ENCODE measurements around the gene IBA57. TPM values are rescaled to one million over a fixed set of nuclear protein-coding genes. Genes with fewer than 3 reads are reported as not detected.

Gene IBA57
- total RNA-seq: 10 to 100 TPM in 2 of 4 donors, 1 to 10 TPM in 2; 4.0 to 15.0 (median 11.7) TPM

DNA sequence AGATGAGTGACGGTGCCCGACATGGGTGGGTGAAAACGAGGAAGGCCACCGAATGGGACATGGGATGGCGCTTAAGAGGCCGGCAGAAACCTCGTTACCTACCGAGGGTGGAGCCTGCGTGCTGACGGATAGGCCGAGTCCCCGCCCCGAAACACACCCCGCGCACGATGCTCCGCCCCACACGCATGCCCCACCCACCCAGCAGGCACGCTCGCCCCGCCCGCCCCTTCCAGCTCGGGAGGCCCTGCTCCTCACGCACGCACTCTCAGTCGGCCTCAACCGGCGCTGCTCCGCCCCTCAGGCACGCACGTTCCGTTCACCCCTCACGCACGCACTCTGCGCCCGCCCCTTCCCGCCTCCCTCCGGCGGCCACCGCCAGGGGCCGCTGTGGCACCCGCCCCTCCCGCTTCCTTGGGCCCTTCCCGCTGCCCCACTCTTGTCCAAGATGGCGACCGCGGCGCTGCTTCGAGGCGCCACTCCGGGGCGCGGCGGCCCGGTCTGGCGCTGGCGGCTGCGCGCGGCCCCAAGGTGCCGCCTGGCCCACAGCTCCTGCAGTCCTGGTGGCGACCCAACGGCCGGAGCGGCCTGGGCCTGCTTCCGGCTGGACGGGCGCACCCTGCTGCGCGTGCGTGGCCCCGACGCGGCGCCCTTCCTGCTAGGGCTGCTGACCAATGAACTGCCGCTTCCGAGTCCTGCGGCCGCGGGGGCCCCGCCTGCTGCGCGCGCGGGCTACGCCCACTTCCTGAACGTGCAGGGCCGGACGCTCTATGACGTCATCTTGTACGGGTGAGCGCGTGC, at the start of gene IBA57:
TSS of gene IBA57 (plus strand) at position 433 of the 798 bp plus-strand sequence. CDS start at position 446, 13 bp downstream.
- WGBS, 2 donors: 0% methylated on average over 5 to 12 of the region's 93 CpGs
- intact Hi-C loops (cut with DNase I): no loop called here
- Histone ChIP-seq H3K4me3 (replicated peaks in 1 of 3) (peak within 1 kb of the TSS; percentile 8 to 54 (median 51)), H3K27ac (peak within 1 kb of the TSS; percentile 98 to 99 (median 98)), H3K27me3 (no peaks in the 10 kb centered on the region), H3K36me3 (no peaks in the 10 kb centered on the region), H3K9me3 (no peaks in the 10 kb centered on the region), H3K4me1 (peaks cover 6 to 18% of the 10 kb centered on the region in 2 donors)
- TF ChIP-seq, protein P1, sequence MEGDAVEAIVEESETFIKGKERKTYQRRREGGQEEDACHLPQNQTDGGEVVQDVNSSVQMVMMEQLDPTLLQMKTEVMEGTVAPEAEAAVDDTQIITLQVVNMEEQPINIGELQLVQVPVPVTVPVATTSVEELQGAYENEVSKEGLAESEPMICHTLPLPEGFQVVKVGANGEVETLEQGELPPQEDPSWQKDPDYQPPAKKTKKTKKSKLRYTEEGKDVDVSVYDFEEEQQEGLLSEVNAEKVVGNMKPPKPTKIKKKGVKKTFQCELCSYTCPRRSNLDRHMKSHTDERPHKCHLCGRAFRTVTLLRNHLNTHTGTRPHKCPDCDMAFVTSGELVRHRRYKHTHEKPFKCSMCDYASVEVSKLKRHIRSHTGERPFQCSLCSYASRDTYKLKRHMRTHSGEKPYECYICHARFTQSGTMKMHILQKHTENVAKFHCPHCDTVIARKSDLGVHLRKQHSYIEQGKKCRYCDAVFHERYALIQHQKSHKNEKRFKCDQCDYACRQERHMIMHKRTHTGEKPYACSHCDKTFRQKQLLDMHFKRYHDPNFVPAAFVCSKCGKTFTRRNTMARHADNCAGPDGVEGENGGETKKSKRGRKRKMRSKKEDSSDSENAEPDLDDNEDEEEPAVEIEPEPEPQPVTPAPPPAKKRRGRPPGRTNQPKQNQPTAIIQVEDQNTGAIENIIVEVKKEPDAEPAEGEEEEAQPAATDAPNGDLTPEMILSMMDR (IDR thresholded peaks at IDR 0.05): peak; percentile 42 to 99 (median 94)
- TF ChIP-seq POLR2A (IDR thresholded peaks at IDR 0.05): peak; percentile 90 to 94
- DNase-seq: peak; percentile 99 to 100

DNA sequence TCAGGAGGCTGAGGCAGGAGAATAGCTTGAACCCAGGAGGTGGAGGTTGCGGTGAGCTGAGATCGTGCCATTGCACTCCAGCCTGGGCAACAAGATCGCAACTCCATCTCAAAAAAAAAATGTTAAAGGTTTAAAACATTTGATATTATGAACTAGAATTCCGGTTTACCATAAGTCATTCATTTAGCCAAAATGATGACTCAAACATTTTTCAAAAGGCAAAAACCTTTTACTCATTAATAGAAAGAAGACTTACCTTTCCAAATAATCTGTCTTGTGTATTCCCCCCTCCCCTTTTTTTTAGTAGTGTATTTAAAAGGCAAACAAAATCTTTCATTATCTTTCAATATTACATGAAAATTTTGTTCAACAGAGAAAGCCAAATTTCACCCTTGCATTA, 48.3 kb upstream of the IBA57 start:
- Histone ChIP-seq H3K27ac (no peak overlapping the region), H3K4me1 (no peaks in the 10 kb centered on the region), H3K9me3 (no peaks in the 10 kb centered on the region), H3K27me3 (no peaks in the 10 kb centered on the region), H3K36me3 (no peaks in the 10 kb centered on the region), H3K4me3 (replicated peaks in 1 of 3) (no peak overlapping the region)
- intact Hi-C loops (cut with DNase I): no loop called here
- TF ChIP-seq POLR2A (IDR thresholded peaks at IDR 0.05): no peak
- no peak for DNase-seq
- WGBS, 2 donors: 94 to 96% methylated on average over 4 of the region's 4 CpGs

DNA sequence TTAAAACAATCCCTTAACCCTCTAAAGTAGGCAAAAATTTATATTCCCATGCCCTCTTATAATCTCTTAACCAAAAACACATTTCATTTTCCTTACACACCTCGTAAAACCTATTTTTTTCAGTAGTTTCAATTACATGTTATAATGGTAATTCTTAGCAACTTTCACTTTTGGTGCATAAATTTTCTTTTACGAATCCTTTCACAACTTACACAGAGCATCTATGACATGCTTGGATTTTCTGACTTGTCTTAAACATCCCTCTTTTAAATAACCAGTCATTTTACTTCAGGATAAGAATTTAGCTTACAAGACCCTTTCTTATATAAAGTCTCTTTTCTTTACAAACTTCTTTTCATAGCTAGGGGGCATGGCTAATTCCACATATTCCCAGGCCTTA, 47.6 kb upstream of the IBA57 start:
- Histone ChIP-seq H3K36me3 (no peaks in the 10 kb centered on the region), H3K27ac (no peak overlapping the region), H3K27me3 (no peaks in the 10 kb centered on the region), H3K9me3 (no peaks in the 10 kb centered on the region), H3K4me3 (replicated peaks in 1 of 3) (no peak overlapping the region), H3K4me1 (no peaks in the 10 kb centered on the region)
- intact Hi-C loops (cut with DNase I): no loop called here
- 66 to 80% methylated on average over 2 of the region's 2 CpGs for WGBS, 2 donors
- no peak for TF ChIP-seq POLR2A (IDR thresholded peaks at IDR 0.05)
- TF ChIP-seq, protein P1 (IDR thresholded peaks at IDR 0.05): no peak
- no peak for DNase-seq

DNA sequence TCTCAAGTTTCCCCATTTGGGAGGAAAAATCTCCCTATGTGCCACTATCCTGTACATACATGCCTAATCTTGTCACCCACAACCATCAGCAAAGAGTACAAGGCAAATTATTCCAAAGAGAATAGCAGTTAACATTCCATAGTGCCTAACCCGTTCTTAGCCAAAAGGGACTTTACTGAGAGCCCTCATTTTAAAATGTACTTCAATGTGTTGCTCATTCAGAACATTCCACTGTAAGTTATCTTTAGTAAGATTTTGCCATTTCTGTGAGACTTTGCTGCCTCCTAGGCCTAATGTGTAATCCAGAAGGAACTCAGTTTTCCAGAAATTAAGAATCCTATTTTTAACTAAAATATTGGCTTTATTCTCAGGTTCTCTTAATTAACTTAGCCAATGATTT, 45.3 kb upstream of the IBA57 start:
- TF ChIP-seq, protein P1 (IDR thresholded peaks at IDR 0.05): no peak
- TF ChIP-seq POLR2A (IDR thresholded peaks at IDR 0.05): no peak
- WGBS, 2 donors: 52 to 71% methylated on average over 1 of the region's 1 CpG
- intact Hi-C loops (cut with DNase I): no loop called here
- no peaks in the 10 kb centered on the region for H3K9me3 ChIP-seq
- DNase-seq: no peak
- H3K36me3 ChIP-seq: no peaks in the 10 kb centered on the region
- no peak overlapping the region for H3K4me3 ChIP-seq (replicated peaks in 1 of 3)
- H3K4me1 ChIP-seq: no peaks in the 10 kb centered on the region
- no peaks in the 10 kb centered on the region for H3K27me3 ChIP-seq
- no peak overlapping the region for H3K27ac ChIP-seq

DNA sequence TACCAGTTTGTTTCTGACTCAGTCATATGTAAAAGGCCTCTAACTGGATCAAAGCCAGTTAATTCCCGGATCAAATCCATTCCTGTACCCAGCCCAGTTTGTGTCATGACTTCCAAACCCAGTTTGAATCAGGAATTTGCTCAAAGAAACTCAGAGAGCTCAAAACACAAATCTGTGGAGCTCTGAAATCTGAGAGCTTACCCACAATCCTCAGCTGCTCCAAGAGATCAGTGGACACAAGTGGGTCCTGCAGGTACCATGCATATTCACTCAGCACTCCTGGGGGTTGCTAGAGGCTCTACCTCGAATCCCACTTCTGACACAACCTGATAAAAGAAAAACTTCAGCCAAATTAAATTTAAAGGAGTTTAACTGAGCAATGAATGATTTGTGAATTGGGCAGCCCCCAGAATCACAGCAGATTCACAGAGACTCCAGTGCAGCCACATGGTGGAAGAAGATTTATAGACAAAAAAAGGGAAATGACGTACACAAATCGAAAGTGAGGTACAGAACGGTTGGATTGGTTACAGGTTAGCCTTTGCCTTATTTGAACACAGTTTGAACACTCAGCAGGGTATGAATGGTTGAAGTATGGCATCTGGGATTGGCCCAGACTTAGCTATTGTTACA, 44.6 kb upstream of the IBA57 start:
- intact Hi-C loops (cut with DNase I): no loop called here
- Histone ChIP-seq H3K36me3 (no peaks in the 10 kb centered on the region), H3K27ac (no peak overlapping the region), H3K4me3 (replicated peaks in 1 of 3) (no peak overlapping the region), H3K27me3 (no peaks in the 10 kb centered on the region), H3K4me1 (no peaks in the 10 kb centered on the region), H3K9me3 (no peaks in the 10 kb centered on the region)
- TF ChIP-seq, protein P1 (IDR thresholded peaks at IDR 0.05): no peak
- TF ChIP-seq POLR2A (IDR thresholded peaks at IDR 0.05): no peak
- no peak for DNase-seq
- 71 to 79% methylated on average over 5 of the region's 5 CpGs for WGBS, 2 donors
